Mucosa of descending colon (tissue), 3 donors: ENCODE data around the gene C1GALT1C1L. TPM values are rescaled to one million over a fixed set of nuclear protein-coding genes. Genes with fewer than 3 reads are reported as not detected.
"Not testable (repeated sequence)": the region's sequence is repeated elsewhere in the genome, so short reads cannot be mapped to it uniquely, and the experiment has no call there.

Experiments
- ATAC-seq: fragments of 200-7000 bp; cut with Tn5 transposase; one replicate; pipeline ENCODE4 v1.9.1; 2020; ENCODE audit warnings: mild to moderate bottlenecking, moderate library complexity
- DNase-seq, 3 donors: peaks; one replicate each; pipeline ENCODE4 v3.0.0-alpha.2; 2020
- H3K36me3 ChIP-seq: fragments of 200-600 bp; one replicate; pipeline ENCODE4 v1.8.0; 2021; ENCODE audit warnings: low read depth, mild to moderate bottlenecking
- H3K4me1 ChIP-seq: fragments of 200-600 bp; one replicate; pipeline ENCODE4 v1.8.0; 2021; ENCODE audit warnings: low read depth, mild to moderate bottlenecking
- H3K4me3 ChIP-seq: fragments of 200-600 bp; one replicate; pipeline ENCODE4 v1.8.0; 2021; ENCODE audit warnings: mild to moderate bottlenecking
- H3K9me3 ChIP-seq: fragments of 200-600 bp; one replicate; pipeline ENCODE4 v1.8.0; 2021; ENCODE audit warnings: mild to moderate bottlenecking
- intact Hi-C, 2 donors: fragments of 100-400 bp; cut with DNase I in 1 of 2; cut with micrococcal nuclease in 1 of 2; formaldehyde crosslinking; loops; one replicate each; pipeline versions ENCODE4 v1.11.0 to v1.11.1; 2022; cut with DNase I, micrococcal nuclease
- total RNA-seq, 3 donors: library from RNA; stranded (reverse); fragmentation: NEBNext Ultra II Directional in 2 of 3; extraction: Animal tissue kit (Norgen Biotek cat#: 25700) in 2 of 3; gene quantifications; one replicate each; pipeline versions ENCODE4 v1.2.1 to v1.2.4, GENCODE V29; 2021 to 2023
- TF ChIP-seq, protein P1 (sequence below): fragments of 200-600 bp; IDR thresholded peaks from one replicate; pipeline ENCODE4 v1.8.0; 2022; ENCODE audit warnings: antibody characterized with exemption, mild to moderate bottlenecking
- donor health status: DM: no; HTN: no; CAD: no; lungs with moderate emphysema.
- donor health status: DM: no; HTN: no; CAD: no.
- donor health status: DM: no; HTN: yes; CAD: no.

C1GALT1C1L gene
- total RNA-seq, 3 donors from 2014 or later = 0.67 to 1.4 TPM; not detected in 1

DNA sequence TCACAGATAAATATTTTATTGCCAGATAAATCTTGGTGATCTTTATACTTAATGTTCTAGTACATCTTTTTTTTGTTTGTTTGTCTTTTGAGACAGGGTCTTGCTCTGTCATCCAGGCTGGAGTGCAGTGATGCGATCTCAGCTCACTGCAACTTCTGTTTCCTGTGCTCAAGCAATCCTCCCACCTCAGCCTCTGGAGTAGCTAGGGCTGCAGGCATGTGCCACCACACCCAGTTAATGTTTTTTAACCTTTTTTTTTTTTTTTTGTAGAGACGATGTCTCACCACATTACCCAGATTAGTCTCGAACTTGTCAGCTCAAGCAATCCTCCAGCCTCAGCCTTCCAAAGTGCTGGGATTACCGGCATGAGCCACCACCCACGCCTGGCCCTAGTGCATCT is 9.1 kb upstream of the C1GALT1C1L start:
- intact Hi-C loops = no loop called here
- DNase-seq (no peak), ATAC-seq (no peak)
- H3K9me3 ChIP-seq = no peaks in the 10 kb centered on the region
- TF ChIP-seq, protein P1, sequence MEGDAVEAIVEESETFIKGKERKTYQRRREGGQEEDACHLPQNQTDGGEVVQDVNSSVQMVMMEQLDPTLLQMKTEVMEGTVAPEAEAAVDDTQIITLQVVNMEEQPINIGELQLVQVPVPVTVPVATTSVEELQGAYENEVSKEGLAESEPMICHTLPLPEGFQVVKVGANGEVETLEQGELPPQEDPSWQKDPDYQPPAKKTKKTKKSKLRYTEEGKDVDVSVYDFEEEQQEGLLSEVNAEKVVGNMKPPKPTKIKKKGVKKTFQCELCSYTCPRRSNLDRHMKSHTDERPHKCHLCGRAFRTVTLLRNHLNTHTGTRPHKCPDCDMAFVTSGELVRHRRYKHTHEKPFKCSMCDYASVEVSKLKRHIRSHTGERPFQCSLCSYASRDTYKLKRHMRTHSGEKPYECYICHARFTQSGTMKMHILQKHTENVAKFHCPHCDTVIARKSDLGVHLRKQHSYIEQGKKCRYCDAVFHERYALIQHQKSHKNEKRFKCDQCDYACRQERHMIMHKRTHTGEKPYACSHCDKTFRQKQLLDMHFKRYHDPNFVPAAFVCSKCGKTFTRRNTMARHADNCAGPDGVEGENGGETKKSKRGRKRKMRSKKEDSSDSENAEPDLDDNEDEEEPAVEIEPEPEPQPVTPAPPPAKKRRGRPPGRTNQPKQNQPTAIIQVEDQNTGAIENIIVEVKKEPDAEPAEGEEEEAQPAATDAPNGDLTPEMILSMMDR = no peak
- no peak overlapping the region for H3K4me3 ChIP-seq
- H3K36me3 ChIP-seq = no peaks in the 10 kb centered on the region
- no peaks in the 10 kb centered on the region for H3K4me1 ChIP-seq

DNA sequence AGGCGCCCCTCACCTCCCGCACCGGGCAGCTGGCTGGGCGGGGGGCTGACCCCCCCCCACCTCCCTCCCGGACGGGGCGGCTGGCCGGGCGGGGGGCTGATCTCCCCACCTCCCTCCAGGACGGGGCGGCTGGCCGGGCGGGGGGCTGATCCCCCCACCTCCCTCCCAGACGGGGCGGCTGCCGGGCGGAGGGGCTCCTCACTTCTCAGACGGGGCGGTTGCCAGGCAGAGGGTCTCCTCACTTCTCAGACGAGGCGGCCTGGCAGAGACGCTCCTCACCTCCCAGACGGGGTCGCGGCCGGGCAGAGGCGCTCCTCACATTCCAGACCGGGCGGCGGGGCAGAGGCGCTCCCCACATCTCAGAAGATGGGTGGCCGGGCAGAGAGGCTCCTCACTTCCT is 1.6 kb upstream of the C1GALT1C1L start:
- intact Hi-C loops, DNase-seq, H3K4me1 ChIP-seq, H3K9me3 ChIP-seq, ATAC-seq, H3K36me3 ChIP-seq, H3K4me3 ChIP-seq: not testable (repeated sequence)

DNA sequence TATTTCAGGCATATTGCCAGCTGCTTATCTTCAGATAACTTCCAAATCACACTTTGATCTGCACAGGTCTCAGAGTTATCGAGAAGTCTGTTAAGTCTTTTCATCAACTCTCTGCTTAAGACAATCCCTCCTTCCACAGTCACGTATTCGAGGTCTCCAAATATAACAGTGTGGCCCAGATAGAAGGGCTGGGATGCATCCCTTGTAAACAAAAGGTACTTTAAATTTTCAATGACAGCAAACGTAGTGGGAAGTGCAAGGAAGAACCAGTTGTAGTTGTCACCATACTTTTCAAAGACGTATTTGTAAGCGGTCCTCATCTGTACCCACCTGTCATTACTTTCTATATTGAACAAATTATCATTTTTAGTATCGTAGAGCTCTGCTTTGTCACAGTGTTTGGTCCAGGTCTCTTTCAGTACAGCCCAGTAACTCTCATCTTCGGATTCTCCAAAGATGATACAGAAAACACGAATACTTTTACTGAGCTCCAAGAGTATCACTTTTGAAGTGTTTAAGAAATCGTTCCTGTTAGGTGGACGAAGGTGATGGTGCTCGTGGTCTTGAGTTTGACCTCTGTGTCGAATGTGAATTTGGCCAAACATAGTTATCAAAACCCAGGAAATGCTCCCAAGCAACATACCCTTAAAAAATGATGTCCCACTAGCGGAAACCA is 445 bp downstream of the C1GALT1C1L start:
- ATAC-seq = no peak

DNA sequence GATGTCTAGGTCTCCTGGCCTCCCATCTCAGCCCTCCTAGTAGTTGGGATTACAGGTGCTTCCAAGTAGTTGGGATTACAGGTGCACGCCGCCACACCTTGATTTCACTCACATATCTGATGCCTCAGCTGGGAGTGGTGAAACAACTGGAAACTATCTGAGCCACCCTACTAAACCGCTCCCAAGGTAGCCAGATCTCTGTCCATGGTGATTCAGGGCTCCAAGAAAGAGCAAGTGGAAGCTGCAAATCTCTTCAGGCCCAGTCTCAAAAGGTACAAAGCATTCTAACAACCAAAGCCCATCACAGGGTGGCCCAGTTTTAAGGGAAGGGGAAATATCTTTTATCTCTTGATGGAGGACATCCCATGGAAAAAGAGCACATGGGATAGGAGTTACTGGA is 19.0 kb downstream of the C1GALT1C1L start:
- Histone ChIP-seq H3K4me3 (no peak overlapping the region), H3K36me3 (no peaks in the 10 kb centered on the region), H3K9me3 (no peaks in the 10 kb centered on the region), H3K4me1 (no peaks in the 10 kb centered on the region)
- ATAC-seq = no peak
- TF ChIP-seq, protein P1 = no peak
- no peak for DNase-seq
- intact Hi-C loops = no loop called here

More for the DNA sequence above, 445 bp downstream of the C1GALT1C1L start:
- Histone ChIP-seq H3K36me3 (no peaks in the 10 kb centered on the region), H3K4me1 (no peaks in the 10 kb centered on the region), H3K9me3 (no peaks in the 10 kb centered on the region), H3K4me3 (no peak overlapping the region)
- TF ChIP-seq, protein P1 = no peak
- intact Hi-C loops = no loop called here
- DNase-seq = no peak

DNA sequence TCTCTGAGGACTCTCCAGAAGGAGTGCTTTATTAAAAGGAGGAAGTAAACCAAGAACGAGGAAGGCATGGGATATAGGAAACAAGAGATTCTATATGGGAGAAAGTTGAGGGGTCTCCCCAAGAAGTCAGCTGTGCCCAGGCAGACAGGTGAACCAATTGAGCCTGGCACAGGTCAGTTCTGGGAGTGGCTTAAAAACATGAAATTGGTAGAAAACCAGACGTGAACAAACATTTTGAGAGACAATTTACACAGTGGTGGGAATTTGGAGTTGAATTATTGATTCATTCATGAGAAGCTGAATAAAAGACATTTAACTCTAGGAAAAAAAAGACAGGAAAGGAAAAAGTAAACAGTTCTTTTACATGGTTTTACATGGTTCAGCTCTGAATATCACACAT is 22.7 kb downstream of the C1GALT1C1L start:
- ATAC-seq (no peak), DNase-seq (no peak)
- TF ChIP-seq, protein P1 = no peak
- Histone ChIP-seq H3K36me3 (no peaks in the 10 kb centered on the region), H3K4me1 (no peaks in the 10 kb centered on the region), H3K9me3 (no peaks in the 10 kb centered on the region), H3K4me3 (no peak overlapping the region)
- intact Hi-C loops = no loop called here

DNA sequence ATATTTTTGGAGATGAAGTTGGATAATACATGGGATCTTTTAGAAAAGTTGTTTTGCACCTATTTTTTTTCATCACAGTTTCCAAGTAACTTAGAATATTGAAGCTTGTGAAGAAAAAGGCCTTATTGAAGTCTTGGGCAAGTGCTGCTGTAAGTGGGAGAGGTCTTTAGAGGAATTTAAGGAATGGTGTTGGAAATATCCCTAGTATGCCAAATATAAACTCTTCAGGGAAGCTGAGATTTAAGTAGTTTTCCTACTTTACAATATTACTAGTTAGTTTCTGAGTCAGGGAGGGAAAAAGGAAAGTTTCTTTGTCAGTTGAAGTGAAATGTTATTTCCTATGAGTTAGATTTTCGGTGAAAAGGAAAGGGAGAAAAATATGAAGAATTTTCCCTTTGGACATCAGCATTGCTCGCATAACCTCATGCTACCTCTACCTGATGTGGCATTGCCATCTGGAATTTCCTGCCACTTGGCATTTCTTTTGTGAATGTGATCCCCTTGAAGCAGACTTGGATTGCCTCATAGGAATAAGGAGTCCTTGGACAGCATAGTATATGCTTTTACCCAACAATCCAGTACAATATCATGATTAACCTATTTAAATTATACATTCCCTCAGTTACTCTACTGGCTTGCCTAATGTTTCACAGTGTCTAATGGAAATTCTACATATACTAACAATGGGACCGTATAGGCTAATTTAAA is 27.1 kb downstream of the C1GALT1C1L start:
- TF ChIP-seq, protein P1 = no peak

More for the DNA sequence above, 27.1 kb downstream of the C1GALT1C1L start:
- Histone ChIP-seq H3K4me1 (no peaks in the 10 kb centered on the region), H3K4me3 (no peak overlapping the region), H3K9me3 (no peaks in the 10 kb centered on the region), H3K36me3 (no peaks in the 10 kb centered on the region)
- ATAC-seq = no peak
- intact Hi-C loops = no loop called here
- no peak for DNase-seq
